Measurements from ENCODE around the gene FAM180B.

Gene FAM180B

DNA sequence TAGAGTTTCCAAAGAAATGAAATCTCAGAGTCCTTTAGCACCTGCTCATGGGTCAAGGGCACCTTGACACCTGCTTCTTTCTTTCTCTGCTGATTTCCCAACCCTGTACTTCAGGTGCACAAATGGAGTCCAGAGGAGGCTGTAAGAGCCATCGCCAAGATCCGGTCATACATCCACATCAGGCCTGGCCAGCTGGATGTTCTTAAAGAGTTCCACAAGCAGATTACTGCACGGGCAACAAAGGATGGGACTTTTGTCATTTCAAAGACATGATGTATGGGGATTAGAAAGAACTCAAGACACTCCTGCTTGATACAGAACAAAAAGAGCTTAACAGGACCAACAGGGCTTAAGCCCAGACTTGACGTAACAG lies 15.1 kb upstream of the FAM180B start:
- TF ChIP-seq FOXP2 (optimal IDR thresholded peaks at IDR 0.05; ENCODE audit: borderline replicate concordance, extremely low read depth, extremely low read length, insufficient read depth) (no peak), TAF1 (IDR thresholded peaks at IDR 0.05; ENCODE audit: borderline replicate concordance, insufficient read depth, low read length) (no peak), POLR2AphosphoS5 (IDR thresholded peaks at IDR 0.05; ENCODE audit: low read depth, low read length) (no peak), SIN3A (IDR thresholded peaks at IDR 0.05; ENCODE audit: borderline replicate concordance, insufficient read depth, low read length) (no peak)
- TF ChIP-seq, protein P1, sequence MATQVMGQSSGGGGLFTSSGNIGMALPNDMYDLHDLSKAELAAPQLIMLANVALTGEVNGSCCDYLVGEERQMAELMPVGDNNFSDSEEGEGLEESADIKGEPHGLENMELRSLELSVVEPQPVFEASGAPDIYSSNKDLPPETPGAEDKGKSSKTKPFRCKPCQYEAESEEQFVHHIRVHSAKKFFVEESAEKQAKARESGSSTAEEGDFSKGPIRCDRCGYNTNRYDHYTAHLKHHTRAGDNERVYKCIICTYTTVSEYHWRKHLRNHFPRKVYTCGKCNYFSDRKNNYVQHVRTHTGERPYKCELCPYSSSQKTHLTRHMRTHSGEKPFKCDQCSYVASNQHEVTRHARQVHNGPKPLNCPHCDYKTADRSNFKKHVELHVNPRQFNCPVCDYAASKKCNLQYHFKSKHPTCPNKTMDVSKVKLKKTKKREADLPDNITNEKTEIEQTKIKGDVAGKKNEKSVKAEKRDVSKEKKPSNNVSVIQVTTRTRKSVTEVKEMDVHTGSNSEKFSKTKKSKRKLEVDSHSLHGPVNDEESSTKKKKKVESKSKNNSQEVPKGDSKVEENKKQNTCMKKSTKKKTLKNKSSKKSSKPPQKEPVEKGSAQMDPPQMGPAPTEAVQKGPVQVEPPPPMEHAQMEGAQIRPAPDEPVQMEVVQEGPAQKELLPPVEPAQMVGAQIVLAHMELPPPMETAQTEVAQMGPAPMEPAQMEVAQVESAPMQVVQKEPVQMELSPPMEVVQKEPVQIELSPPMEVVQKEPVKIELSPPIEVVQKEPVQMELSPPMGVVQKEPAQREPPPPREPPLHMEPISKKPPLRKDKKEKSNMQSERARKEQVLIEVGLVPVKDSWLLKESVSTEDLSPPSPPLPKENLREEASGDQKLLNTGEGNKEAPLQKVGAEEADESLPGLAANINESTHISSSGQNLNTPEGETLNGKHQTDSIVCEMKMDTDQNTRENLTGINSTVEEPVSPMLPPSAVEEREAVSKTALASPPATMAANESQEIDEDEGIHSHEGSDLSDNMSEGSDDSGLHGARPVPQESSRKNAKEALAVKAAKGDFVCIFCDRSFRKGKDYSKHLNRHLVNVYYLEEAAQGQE (IDR thresholded peaks at IDR 0.05; ENCODE audit: insufficient read depth in 1 of 2, low read depth in 2 of 2, low read length in 2 of 2): no peak

DNA sequence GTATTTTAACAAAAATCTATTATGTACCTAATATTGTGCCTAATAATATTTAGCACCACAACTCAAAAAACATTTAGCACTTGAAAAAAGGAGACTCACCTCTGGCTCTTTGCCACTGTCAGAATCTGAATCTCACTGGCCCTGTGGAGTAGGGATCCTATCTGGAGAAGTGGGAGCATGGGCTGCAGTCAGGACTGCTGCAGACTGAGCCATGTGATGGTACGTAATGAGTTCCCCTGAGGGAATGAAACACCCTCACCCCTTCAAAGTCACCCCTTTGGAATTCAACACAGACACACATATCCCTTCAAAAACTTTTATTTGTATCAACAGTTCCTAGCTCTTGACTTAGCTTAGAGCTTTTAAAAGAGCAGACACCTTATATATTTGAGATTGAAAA lies 14.6 kb upstream of the FAM180B start:
- TF ChIP-seq TAF1 (IDR thresholded peaks at IDR 0.05; ENCODE audit: borderline replicate concordance, insufficient read depth, low read length): no peak
- TF ChIP-seq, protein P1 (IDR thresholded peaks at IDR 0.05; ENCODE audit: insufficient read depth in 1 of 2, low read depth in 2 of 2, low read length in 2 of 2): no peak
- no peak for TF ChIP-seq POLR2AphosphoS5 (IDR thresholded peaks at IDR 0.05; ENCODE audit: low read depth, low read length)
- TF ChIP-seq SIN3A (IDR thresholded peaks at IDR 0.05; ENCODE audit: borderline replicate concordance, insufficient read depth, low read length): no peak
- no peak for TF ChIP-seq FOXP2 (optimal IDR thresholded peaks at IDR 0.05; ENCODE audit: borderline replicate concordance, extremely low read depth, extremely low read length, insufficient read depth)

DNA sequence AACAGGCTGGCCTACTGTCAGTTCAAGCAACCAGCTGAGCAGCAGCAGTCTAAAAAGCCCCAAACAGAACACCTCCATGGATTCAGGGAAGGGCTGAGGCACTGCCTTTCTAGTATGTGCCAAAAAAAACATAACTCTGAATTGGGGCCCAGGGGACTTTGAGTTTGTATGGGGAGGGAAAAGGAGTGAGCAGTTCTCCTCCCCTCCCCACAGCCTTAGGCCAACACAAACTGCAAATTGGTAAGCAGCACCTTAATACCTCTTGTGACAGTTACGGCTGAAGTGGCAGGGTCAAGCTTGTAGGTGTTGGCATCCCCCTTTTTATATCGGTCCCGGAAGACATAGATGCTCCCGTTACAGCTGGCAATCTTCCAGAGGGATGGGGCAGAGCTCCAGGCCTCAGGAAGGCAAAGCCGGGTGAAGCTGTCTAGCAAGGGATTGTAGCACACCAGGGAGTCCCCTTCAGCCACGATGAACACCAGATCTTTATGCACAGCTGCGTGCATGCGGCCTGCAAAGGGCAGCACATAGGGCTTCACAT lies 13.7 kb upstream of the FAM180B start:
- TF ChIP-seq FOXP2 (optimal IDR thresholded peaks at IDR 0.05; ENCODE audit: borderline replicate concordance, extremely low read depth, extremely low read length, insufficient read depth): no peak
- TF ChIP-seq, protein P1 (IDR thresholded peaks at IDR 0.05; ENCODE audit: insufficient read depth in 1 of 2, low read depth in 2 of 2, low read length in 2 of 2): no peak
- no peak for TF ChIP-seq TAF1 (IDR thresholded peaks at IDR 0.05; ENCODE audit: borderline replicate concordance, insufficient read depth, low read length)
- TF ChIP-seq SIN3A (IDR thresholded peaks at IDR 0.05; ENCODE audit: borderline replicate concordance, insufficient read depth, low read length): no peak
- TF ChIP-seq POLR2AphosphoS5 (IDR thresholded peaks at IDR 0.05; ENCODE audit: low read depth, low read length): no peak

DNA sequence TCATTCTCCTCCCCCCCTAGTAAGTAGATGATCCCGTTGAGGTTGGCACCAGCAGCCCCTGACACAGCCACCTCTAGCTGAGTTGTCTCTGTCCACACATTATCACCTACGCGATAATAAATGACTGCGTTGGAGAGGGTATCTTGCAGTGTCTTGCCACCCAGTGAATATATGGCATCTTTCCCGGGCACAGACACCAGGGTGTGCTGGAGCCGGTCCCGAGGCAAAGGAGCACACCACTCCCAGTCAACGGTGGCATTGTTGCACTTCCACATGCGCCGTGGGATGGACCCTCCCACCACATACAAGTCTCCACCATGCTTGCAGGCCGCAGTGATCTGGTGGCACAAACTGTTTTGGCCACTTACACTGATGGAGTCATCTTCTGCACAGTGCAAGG lies 13.2 kb upstream of the FAM180B start:
- TF ChIP-seq, protein P1 (IDR thresholded peaks at IDR 0.05; ENCODE audit: insufficient read depth in 1 of 2, low read depth in 2 of 2, low read length in 2 of 2): no peak
- TF ChIP-seq TAF1 (IDR thresholded peaks at IDR 0.05; ENCODE audit: borderline replicate concordance, insufficient read depth, low read length) (no peak), SIN3A (IDR thresholded peaks at IDR 0.05; ENCODE audit: borderline replicate concordance, insufficient read depth, low read length) (no peak), FOXP2 (optimal IDR thresholded peaks at IDR 0.05; ENCODE audit: borderline replicate concordance, extremely low read depth, extremely low read length, insufficient read depth) (no peak), POLR2AphosphoS5 (IDR thresholded peaks at IDR 0.05; ENCODE audit: low read depth, low read length) (no peak)

All from PFSK-1 (cell line).